HG02763 (cell line): ENCODE measurements around the gene OMP.

Experiments used
- ATAC-seq: cut with Tn5 transposase; IDR thresholded peaks from one replicate; pipeline ENCODE4 v1.9.1; 2021; ENCODE audit warnings: mild to moderate bottlenecking, moderate library complexity; ENCODE audit not compliant: unreplicated experiment

Gene OMP

DNA sequence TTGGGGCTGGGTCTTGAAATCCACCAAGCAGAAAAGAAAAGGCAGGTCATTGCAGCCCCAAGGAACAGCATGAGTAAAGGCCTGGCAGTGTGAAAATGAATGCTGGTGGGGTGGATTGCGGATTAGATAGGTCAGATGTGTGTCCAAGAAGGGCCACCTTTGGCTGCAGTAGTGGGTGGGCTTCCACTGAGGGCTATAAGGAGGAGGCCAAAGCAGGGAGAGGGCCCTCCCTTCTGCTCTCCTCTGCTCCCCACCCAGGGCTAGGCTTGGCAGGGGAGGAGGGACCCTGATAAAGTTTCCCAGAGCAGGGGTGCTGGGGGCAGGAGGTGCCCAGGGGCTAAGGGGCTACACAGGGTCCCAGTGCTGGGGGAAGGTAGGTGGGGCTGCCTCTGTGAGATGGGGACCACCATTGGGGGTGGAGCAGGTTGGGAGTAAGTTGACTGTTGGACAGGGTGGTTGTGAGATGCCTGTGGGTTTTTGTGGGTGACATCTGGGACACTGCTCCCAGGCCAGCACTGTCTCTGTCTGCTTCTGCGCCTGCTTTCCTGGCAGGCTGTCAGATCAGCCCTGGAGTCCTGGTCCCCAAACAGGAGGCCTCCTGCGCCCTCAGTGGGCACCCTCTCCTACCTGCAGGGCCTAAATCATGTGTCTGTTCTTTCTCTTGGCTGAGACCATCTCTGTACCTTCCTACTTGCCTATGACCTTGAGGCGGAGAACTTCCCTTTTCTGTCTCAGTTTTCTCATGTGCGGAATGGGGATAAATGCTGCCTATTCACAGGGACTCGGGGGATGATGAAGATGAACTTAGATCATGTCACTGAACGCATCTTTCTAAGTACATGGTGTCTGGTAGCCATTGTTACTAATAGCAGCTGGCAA is 33.9 kb upstream of the OMP start:
- no peak for ATAC-seq

DNA sequence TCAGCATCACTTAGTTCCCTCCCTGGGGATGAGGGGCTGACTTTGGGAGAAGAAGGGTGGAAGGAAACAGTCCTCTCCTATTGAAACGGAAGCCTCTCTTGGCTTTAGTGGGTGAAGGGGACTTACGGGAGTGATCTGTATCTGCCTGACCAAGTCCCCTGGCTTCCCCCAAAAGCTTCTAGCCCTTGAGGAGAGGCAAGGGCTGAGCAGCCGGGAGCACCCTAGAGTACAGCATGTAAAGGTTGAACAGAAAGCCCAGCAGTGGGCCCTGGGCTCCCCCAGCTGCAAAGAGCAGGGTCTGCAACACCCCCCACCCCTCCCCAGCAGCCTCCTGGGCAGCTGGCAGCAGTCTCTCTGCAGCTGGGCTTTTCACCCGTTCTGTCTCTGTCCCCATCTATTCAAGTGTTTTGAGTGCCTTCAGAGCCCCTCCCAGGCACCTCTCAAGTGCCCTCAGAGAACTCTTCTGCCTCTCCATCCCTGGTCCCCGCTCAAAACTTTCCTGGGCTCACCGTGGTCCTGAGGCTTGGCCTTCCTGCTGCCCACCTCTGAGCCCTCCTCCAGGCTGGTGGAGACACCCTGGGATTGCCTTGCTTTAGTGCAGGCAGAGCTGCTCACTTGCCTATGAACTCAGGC is 33.2 kb upstream of the OMP start:
- ATAC-seq: no peak

DNA sequence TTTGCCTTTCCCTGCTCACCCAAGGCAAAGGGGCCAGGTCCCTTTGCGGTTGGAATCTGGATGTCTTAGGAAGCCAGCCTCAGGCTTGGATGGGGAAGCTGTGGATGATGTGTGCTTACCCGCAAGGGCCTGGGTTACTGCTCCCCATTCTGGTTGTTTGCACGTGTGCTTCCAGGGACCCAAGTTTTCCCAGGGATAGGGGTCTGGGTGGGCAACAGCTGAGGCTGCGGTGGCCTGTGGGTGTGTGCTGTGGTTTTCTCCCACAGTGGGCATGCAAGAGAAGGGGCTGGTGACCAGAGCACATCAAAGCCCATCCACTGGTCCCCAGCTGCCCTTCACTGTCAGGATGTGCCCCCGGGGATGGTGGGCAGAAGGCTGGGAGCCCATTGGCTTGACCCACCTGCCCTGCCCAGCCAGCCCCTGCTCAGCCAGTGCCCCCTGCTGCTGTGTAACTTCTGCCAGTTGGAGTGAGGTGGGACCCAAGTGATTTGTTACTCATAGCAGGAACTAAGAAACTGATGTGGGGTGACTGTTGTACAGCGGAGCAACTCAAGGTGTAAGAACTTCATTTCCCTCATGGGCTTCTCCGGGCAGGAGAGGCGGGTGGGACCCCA is 32.6 kb upstream of the OMP start:
- no peak for ATAC-seq

DNA sequence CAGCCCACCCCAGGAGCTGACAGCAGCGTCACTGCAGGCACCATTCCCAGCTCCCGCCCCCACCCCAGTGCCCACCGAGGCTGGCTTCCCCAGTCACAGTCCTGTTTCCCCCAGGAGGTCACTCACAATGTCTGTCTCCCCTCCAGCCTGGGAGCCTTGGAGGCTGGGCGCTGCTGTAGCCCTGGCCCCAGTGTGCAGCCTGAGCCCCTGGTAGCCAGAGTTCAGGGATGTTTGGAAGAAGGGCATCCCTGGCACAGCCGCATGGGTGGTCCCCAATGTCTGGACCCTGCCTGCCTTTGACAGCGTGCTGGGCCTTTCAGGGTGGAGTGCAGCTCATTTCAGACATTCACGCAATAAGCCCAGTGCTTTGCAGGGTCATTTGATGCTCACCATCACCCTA is 31.6 kb upstream of the OMP start:
- ATAC-seq: no peak

DNA sequence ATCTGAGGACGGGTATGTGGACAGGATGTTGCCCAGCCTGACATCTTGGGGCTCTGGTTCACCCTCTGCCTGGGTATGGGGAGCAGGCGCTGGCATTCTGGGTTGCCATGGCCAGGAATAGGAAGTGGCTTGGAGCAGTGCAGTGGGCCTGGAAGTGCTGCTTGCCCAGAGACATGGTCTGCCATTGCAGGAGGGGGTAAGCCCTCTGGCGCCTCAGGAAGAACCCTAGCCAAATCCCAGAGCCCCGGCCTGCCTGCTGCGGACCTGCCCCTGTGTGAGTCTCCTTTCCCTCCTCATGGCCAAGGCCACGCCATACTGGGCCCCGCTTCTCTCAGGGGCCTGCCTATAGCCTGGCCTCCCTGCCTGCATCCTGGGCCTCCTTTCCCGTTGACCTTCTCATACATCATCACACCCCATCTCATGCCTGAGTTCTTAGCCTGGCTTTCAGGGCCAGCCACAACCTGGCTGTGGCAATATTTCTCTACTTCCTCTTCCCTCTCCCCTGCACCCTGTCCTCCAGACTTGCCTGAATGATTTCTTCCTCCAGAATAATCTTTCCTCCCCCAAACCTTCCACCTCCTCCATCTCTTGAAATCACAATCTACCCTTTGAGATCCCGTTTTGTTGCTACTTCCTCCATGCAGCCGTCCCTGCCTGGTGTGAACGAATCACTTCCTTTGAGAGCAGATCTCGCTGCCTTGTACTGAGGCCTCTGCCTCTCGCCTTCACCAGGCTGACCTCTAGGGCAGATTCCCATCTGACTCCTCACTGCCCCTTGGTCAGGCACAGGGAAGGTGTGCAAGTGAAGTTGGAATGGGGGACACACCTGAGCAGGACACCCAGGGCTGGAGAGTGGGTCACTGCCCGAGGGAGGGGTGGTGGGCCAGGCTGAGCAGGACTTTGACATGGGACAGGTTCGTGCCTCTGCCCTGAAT is 30.7 kb upstream of the OMP start:
- no peak for ATAC-seq

DNA sequence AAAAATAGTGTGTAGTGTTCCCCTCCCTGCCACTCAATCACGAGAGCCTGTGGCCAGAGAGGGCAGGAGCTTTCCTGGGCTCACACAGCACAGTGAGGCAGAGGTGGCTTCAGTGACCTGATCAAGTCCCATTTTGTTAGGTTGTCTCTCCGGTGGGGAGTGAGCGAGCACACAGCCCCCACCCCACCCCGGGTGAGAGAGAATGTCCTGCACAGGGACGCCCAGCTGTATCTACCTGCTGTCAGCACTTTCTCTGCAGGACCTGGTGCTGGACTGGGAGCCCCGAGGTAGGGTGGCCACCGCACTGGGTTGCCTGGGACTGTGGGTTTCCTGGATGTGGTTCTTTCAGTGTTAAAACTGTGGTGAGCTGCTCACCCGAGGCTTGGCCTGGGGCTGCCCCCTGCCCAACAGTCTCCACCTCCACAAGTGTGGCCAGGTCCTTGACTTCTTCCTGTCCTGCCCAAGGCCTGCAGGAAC is 29.8 kb upstream of the OMP start:
- ATAC-seq: no peak

DNA sequence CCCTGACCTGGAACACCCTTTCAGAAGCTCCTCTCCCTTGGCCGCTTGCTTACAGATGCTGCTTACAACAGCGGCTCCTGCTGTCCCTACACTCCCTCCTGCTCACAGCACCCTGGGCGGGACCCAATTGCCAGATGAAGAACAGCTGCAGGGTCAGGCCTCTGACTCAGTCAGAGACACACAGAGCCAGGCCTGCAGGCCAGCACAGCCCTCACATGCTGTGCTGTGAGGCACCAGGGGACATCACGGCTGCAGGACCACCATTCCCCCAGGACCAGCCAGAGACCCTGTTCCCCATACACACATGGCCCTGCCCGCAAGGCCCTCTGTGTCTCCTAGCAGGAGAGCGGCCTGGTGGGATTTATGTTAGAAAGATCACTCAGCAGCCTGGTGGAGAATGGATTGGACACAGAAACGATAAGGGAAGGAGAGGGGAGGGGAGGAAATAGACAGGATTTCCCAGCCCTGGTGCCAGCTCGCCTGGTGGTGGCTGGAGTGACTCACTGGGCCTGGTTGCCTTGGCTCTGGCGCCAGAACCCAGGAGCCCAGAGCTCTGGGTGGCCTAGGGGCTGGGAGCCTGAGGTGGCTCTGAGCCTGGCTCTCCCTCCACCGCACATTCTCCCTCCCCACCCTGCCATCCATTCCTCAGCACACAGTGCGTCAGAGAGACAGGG is 29.2 kb upstream of the OMP start:
- ATAC-seq: no peak

DNA sequence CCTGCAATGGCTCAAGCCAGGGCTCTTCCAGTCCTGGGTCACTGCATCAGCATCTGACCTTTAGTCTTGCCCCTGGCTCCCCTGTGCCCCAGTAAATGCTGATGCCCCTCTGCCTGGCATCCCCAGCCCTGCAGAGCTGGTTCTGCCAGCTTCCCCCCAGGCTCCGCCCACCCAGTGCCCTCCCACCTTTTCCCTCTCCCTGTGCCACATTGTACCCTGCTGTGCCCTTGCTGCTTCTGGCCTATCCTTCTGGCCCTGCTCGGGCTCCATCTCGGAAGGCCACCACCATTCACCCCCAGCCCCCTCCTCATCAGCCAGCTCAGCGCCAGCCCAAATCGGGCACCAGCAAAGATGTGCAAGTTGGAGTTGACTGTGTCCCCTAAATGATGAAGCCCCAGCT is 28.4 kb upstream of the OMP start:
- no peak for ATAC-seq

DNA sequence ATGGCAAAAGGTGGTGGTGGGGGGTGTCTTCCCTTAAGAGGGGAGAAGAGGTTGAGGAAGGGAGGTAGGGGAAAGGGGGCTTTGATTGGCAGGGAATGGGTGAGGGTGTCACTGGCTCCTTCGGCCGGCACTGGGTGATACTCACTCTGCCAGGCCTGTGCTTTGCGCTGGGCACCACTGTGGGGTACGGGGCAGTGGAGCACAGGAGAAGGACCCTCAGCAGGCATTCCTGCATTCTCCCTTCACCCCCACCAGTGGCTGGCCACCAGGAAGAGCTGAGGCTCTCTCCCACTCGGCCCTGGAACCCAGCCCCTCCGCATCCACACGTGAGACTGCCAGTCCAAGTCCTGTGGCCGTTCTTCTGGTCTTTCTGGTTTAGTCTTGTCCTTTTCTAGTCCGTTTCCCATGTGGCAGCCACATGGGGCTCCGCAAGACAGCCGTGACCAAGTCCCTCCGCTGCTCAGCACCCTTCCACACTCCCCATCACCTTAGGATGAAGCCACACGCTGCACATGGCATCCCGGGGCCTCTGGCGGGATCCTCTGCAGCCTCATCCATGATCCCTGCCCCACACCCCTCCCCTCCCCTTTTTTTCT is 27.9 kb upstream of the OMP start:
- no peak for ATAC-seq

DNA sequence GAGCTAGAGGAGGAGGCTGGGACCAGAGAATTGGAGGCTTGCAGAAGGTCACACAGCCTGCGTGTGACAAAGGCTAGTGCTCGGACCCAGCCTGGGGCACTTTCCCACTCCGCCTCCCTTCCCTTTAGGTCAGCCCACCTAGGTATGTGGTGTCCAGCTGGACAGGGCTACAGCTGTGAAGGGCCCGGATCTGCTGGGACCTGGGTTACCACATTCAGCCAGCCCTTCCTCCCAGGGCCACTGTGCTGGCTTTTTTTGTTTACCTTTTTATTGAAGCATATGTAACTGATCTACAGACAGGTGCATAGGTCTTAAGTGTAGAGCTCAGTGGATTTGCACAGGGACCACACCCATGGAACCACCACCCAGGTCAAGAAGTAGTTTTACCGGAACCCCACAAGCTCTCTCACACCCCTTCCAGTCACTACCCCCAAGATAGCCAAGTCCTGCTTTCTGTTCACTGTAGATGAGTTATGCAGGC is 27.2 kb upstream of the OMP start:
- no peak for ATAC-seq

DNA sequence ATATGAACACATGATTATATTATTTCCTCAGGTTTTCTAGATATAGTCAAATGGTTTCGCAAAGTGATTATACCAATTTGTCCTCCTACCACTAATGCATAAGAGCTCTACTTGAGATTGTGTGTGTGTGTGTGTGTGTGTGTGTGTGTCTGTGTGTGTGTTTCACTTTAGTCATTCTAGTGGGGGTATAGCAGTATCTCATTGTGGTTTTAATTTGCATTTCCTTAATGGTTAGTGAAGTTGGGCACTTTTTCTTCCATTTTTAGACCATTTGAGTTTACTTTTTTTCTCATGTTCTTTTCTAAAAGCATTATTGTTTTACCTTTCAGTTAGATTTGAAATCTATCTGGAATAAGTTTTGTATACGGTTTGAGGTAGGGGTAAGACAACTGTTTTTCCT is 23.0 kb upstream of the OMP start:
- ATAC-seq: no peak

DNA sequence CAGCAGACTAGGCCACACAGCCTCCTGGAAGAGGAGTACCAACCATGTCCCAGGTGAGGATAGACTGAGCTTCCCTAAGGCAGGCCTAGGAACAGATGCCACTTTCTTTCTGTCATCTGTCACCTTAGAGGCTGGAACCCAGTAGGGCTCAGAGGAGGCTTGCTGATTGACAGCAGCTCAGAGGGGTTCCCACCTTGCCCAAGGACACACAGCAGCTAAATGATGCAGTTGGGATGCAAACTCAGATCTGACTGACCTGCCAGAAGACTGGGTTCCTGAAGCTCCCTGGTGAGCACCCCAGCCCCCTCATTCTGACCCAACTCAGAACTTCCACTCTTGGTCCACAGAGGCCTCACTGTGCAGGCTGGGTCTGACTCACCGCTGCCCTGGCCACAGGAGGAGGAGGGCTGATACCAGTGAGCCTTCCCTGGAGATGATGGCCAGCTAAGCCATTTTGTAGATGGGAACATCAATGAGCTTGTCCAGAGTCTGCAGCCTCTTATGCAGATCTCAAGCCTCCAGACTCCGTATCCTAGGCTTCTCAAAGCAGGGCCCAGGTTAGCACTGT is 21.9 kb upstream of the OMP start:
- ATAC-seq: no peak

DNA sequence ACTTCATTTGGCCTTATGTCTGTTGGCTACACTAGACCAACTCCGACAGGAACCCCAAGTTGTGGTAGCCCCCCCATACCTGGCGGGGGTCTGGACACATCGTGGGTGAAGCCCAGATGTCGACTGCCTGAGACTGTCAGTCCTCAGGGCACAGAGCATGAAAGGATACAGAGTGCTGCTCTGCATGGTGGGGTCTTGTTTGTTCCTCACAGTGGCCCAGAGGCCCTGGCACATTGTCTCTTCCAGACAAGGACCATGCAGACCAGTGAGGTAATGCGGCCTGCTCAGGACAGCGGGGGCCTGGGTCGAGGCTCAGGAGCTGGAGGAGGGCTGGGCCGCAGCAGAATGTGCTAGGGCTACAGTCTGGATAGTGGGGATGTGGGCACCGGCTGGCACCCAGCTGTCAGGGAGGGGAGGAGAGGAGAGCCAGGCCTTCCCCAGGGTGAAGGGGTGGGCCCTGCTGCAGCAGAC is 21.2 kb upstream of the OMP start:
- ATAC-seq: no peak

DNA sequence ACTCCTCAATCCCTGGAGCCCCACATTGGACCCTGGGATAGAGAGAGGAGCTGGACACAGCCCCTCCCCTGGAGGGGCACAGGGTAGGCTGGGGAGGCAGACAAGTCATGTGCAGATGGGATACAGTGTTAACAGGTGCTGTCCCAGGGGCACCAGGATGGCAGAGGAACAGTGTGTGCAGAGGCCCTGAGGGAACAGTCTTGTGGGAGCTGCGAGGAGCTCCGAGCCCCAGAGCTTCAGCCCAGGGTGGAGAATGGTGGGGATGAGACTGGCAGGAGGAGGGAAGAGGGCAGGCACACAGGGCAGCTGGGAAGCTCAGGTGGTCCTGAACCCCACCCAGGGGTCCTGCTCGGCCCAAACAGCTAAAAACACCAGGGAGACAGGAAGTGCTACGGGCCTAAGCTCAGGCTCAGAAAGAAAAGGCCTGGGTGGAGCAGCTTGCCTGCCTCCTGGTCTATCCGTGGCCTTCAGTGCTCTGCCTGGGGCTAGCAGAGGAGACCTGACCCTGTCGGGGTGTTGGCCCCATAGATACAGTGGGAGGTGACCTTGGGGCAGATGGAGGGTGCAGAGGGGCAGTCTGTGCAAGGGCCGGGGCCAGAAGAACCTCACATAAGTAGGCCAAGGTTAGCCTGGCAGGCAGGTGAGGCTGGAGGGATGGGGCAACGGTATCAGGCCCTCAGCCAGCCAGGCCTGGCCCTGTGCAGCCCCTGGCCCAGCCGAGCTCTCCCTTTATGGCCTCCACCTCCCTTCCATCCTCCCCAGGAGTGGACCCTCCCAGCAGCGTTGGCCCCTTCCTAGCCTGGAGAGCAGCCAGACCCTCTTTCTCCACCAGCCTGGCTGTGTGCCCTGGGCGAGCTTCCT is 20.4 kb upstream of the OMP start:
- ATAC-seq: no peak

DNA sequence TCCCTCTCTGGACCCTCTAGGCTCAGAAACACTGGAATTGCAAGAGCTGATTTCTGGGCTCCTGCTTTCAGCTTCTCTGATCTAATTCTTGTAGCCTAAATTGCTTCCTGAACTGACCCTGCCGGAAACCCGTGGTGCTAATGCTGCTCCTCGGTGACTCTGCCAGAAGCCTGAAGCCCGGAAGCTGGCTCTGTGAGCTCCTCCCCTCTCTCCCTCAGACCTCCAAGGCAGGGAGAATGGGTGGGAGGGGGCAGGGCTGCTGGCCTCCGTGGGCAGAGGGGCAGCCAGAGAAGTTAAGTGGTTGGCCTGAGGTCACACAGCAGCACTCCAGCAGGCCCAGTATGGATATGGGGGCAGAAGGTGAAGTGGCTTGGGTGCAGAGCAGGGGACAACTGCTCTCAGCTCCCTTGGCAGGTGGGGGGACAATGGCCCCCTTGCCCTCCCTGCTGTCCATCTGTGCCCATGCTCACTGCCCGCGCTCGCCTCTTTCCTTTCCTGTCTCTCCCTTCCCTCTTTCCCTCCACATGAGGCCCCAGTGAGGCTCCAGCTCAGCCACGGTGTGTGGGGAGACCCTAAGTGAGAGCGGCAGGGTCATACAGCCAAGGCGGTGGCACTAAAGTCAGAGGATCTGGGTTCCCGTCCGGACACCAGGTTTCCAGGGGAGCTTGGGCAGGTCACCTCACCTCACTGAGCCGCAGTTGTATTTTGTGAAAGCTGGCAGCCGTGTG is 19.6 kb upstream of the OMP start:
- ATAC-seq: no peak

DNA sequence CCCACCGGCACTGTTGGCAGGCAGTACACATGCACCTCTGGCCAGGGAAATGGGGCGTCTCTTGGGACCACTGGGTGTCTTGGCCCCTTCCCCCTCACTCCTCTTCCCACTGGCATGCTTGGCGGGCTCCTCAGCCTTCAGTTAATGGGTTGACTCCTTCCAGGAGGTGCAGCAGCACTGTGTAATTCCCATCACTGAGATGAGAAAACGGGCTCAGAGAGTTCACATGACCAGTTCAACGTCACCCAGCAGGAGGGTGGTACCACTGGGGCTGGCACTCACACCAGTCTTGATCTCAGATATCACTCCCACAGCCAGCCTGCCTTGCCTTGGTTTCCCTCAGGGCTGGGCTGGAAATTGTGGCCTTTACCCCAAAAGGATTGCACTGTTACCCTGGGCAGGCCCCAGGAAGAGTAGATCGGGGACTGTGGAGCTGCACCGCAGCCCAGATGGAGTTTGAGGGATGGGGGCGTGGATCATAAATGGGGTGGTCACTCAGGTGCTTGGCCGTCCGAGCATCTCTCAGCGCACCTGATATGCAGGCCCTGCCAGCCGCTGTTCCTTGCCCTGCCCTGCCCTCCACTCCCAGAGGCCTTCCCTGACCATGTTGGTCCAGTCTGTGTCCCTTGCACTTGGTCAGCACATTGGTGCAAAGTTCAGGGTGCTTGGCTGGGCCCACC is 18.9 kb upstream of the OMP start:
- no peak for ATAC-seq

DNA sequence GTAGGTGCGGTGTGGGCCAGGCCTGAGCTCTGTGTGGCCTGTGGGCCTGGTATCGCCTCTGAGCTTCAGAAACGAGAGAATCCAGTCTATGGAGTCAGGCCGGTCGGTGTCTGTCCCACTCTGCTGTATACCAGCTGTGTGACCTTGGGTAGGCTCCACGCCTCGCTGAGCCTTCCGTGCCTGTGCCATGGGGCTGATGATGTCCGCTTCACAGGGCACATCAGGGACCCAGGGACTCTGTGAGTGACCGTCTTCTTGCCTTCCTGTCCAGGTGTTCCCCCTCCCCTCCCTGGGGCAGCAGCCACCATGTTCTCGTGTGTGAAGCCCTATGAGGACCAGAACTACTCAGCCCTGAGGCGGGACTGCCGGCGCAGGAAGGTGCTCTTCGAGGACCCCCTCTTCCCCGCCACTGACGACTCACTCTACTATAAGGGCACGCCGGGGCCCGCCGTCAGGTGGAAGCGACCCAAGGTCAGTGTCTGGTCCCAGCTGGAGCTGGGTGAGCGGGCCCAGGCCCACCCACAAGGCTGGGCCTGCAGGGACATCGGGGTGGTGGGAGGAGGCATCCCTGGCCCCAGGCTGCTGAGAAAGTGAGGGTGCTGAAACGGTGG is 18.0 kb upstream of the OMP start:
- no peak for ATAC-seq
